Fibroblast of lung (primary cell): Measurements from ENCODE around the gene GATA3. TPM values are rescaled to one million over a fixed set of nuclear protein-coding genes. Genes with fewer than 3 reads are reported as not detected.

Experiments
- DNase-seq, 2 donors: peaks; one replicate each; pipeline versions ENCODE4 v3.0.0 to v3.0.0-alpha.2; 2010; ENCODE audit warnings: low read depth in 2 of 2
- H2AFZ ChIP-seq: 2 replicates; pipeline ENCODE4 v1.5.1; 2012; ENCODE audit warnings: low read length, control low read depth, inconsistent platforms
- H3K27ac ChIP-seq: 2 replicates; pipeline ENCODE4 v1.5.1; 2011; ENCODE audit warnings: low read length, control low read depth; ENCODE audit not compliant: insufficient read depth
- H3K27me3 ChIP-seq: 2 replicates; pipeline ENCODE4 v1.5.1; 2011; ENCODE audit warnings: mild to moderate bottlenecking, low read length; ENCODE audit not compliant: control insufficient read depth, insufficient read depth
- H3K36me3 ChIP-seq: 2 replicates; pipeline ENCODE4 v1.5.1; 2011; ENCODE audit warnings: low read length; ENCODE audit not compliant: control insufficient read depth, insufficient read depth
- H3K4me1 ChIP-seq: 2 replicates; pipeline ENCODE4 v1.5.1; 2011; ENCODE audit warnings: low read length; ENCODE audit not compliant: control insufficient read depth, insufficient read depth; ENCODE audit errors: extremely low read depth
- H3K4me2 ChIP-seq: 2 replicates; pipeline ENCODE4 v1.5.1; 2011; ENCODE audit warnings: low read length, control low read depth; ENCODE audit not compliant: insufficient read depth; ENCODE audit errors: extremely low read depth
- H3K4me3 ChIP-seq, 4 experiments: fragments of 200-600 bp in 1 of 4; sonication (generic) in 1 of 4; replicated peaks in 1 of 4; 2 replicates each; pipeline ENCODE4 v1.5.1; 2011 to 2016; ENCODE audit warnings: low read length in 4 of 4, low read depth in 3 of 4, mild to moderate bottlenecking in 3 of 4, control low read depth in 2 of 4, inconsistent platforms in 1 of 4, mixed read lengths in 1 of 4; ENCODE audit not compliant: insufficient read depth in 1 of 4; ENCODE audit errors: control extremely low read depth in 1 of 4
- H3K79me2 ChIP-seq: 2 replicates; pipeline ENCODE4 v1.5.1; 2012; ENCODE audit warnings: mild to moderate bottlenecking, low read length, inconsistent platforms; ENCODE audit not compliant: control insufficient read depth, insufficient read depth
- H3K9ac ChIP-seq: 2 replicates; pipeline ENCODE4 v1.5.1; 2011; ENCODE audit warnings: mild to moderate bottlenecking, low read length, control low read depth; ENCODE audit not compliant: insufficient read depth
- H3K9me3 ChIP-seq: 2 replicates; pipeline ENCODE4 v1.5.1; 2012; ENCODE audit warnings: low read depth, low read length; ENCODE audit not compliant: control insufficient read depth, insufficient read depth
- H4K20me1 ChIP-seq: 2 replicates; pipeline ENCODE4 v1.5.1; 2011; ENCODE audit warnings: low read length; ENCODE audit not compliant: control insufficient read depth, insufficient read depth; ENCODE audit errors: extremely low read depth
- EZH2 ChIP-seq: IDR thresholded peaks from 2 replicates; pipeline ENCODE4 v1.5.1; 2012; ENCODE audit warnings: low read length, control low read depth, mild to moderate bottlenecking; ENCODE audit errors: missing control alignments
- polyA plus RNA-seq, 2 donors: library from polyadenylated mRNA; depleted of rRNA in 1 of 2; stranded (reverse) in 1 of 2; unstranded in 1 of 2; fragments of >200 nt; gene quantifications; 2 replicates each; pipeline ENCODE4 v1.2.1, GENCODE V29; 2011 to 2012; ENCODE audit warnings: missing spikeins in 1 of 2
- total RNA-seq: library from RNA; depleted of rRNA; stranded (reverse); fragments of >200 nt; gene quantifications from 2 replicates; pipeline ENCODE4 v1.2.1, GENCODE V29; 2014
- TF ChIP-seq, protein P1 (sequence below), 2 donors: IDR thresholded peaks in 1 of 2; conservative IDR thresholded peaks in 1 of 2; 1 replicate in 1 of 2; 2 replicates in 1 of 2; pipeline ENCODE4 v1.5.1; 2011 to 2012; ENCODE audit warnings: low read length in 2 of 2, control low read depth in 1 of 2, inconsistent platforms in 1 of 2, low read depth in 1 of 2, mild to moderate bottlenecking in 1 of 2

The GATA3 gene
- total and polyA plus RNA-seq, 2 donors (not counting 1 experiment from before 2014, with no cell fraction given): not detected

DNA sequence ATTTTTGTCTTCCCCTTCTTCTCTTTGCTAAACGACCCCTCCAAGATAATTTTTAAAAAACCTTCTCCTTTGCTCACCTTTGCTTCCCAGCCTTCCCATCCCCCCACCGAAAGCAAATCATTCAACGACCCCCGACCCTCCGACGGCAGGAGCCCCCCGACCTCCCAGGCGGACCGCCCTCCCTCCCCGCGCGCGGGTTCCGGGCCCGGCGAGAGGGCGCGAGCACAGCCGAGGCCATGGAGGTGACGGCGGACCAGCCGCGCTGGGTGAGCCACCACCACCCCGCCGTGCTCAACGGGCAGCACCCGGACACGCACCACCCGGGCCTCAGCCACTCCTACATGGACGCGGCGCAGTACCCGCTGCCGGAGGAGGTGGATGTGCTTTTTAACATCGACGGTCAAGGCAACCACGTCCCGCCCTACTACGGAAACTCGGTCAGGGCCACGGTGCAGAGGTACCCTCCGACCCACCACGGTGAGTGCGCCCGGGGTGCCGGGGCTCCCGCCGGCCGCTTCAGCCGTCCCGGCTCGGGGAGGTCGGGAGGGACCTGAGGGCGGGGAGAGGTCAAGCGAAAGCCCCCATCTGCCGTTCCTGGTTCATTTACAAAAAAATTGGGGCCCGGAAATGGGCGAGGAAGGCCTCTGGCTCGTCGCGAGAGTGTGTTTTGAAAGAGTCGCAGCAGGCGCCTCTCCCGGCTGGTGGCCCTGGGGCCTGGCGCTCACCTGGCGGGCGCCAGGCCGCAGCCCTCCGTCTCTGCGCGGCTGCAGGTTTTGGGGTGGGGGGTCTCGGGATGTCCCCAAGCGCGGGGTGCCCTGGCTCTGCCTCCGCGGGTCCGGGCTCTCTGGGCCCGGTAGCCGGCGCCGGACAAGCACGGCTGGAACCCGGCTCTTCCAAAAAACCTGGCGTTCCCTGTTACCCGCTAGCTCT, 1.2 kb downstream of the GATA3 start:
- no peaks in the 10 kb centered on the region for H3K79me2 ChIP-seq
- H3K27me3 ChIP-seq: peaks cover 62% of the 10 kb centered on the region
- no peak for DNase-seq
- no peaks in the 10 kb centered on the region for H3K36me3 ChIP-seq
- no peaks in the 10 kb centered on the region for H3K9me3 ChIP-seq
- H3K4me1 ChIP-seq: peaks cover 5% of the 10 kb centered on the region
- H3K4me2 ChIP-seq: no peak overlapping the region
- no peak overlapping the region for H2AFZ ChIP-seq
- H3K27ac ChIP-seq: no peak overlapping the region
- TF ChIP-seq, protein P1, sequence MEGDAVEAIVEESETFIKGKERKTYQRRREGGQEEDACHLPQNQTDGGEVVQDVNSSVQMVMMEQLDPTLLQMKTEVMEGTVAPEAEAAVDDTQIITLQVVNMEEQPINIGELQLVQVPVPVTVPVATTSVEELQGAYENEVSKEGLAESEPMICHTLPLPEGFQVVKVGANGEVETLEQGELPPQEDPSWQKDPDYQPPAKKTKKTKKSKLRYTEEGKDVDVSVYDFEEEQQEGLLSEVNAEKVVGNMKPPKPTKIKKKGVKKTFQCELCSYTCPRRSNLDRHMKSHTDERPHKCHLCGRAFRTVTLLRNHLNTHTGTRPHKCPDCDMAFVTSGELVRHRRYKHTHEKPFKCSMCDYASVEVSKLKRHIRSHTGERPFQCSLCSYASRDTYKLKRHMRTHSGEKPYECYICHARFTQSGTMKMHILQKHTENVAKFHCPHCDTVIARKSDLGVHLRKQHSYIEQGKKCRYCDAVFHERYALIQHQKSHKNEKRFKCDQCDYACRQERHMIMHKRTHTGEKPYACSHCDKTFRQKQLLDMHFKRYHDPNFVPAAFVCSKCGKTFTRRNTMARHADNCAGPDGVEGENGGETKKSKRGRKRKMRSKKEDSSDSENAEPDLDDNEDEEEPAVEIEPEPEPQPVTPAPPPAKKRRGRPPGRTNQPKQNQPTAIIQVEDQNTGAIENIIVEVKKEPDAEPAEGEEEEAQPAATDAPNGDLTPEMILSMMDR (conservative IDR thresholded peaks at IDR 0.05 in 1 of 2, IDR thresholded peaks at IDR 0.05 in 1 of 2; ENCODE audit: low read depth in 1 of 2, low read length in 2 of 2): no peak
- peak; percentile 82 for TF ChIP-seq EZH2
- no peak overlapping the region for H3K9ac ChIP-seq
- no peak overlapping the region for H3K4me3 ChIP-seq
- no peaks in the 10 kb centered on the region for H4K20me1 ChIP-seq

DNA sequence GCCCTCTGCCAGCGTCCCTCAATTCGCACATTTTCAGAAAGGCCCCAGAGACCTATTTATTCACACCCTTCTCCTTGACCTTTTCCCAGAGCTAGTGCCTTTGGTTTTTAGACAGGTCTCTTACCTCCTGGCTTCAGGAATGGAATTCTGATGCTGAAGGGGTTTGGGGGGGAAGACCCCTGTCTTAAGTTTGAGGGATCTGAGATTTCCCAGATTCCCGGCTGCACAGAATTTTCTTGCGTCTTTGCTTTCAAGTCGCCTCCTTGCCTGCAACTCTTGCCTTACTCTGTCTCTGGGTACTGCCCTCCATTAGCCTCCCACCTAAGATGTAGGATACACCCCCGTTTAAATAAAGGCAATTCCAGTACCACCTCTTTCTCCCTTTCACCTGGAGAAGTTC, 1.9 kb downstream of the GATA3 start:
- H3K27me3 ChIP-seq: peaks cover 57% of the 10 kb centered on the region
- no peaks in the 10 kb centered on the region for H3K79me2 ChIP-seq
- H3K9me3 ChIP-seq: no peaks in the 10 kb centered on the region
- H3K4me1 ChIP-seq: peaks cover 5% of the 10 kb centered on the region
- H2AFZ ChIP-seq: no peak overlapping the region
- H3K36me3 ChIP-seq: no peaks in the 10 kb centered on the region
- H3K9ac ChIP-seq: no peak overlapping the region
- no peak for DNase-seq
- no peak overlapping the region for H3K4me2 ChIP-seq
- H3K27ac ChIP-seq: no peak overlapping the region
- no peak for TF ChIP-seq EZH2
- TF ChIP-seq, protein P1 (conservative IDR thresholded peaks at IDR 0.05 in 1 of 2, IDR thresholded peaks at IDR 0.05 in 1 of 2; ENCODE audit: low read depth in 1 of 2, low read length in 2 of 2): no peak
- H4K20me1 ChIP-seq: no peaks in the 10 kb centered on the region
- no peak overlapping the region for H3K4me3 ChIP-seq

DNA sequence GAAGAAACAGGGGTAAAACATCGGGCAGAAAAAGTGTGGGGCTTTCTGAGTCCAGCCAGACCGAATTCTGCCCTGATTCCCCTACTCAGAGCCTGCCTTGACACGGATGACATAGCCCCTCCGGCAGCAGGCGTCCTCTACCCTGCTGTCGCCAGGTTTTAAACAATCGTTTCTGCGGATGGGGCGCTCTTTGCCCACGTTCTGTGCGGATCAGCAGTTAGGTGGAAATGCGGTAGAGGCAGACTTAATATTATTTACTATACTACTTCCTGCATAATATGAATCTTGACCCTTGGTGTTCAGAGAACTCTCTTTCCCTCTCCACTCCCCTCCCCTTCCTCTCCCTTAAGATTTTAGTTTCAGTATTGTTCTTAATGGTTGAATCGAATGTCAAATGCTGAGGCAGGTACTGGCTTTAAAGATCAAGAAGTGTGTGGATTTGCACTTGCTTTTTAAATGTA, 2.4 kb downstream of the GATA3 start:
- Histone ChIP-seq H3K4me3 (no peak overlapping the region), H2AFZ (no peak overlapping the region), H3K36me3 (no peaks in the 10 kb centered on the region), H3K27me3 (peaks cover 55% of the 10 kb centered on the region), H3K9me3 (no peaks in the 10 kb centered on the region), H3K9ac (no peak overlapping the region), H4K20me1 (no peaks in the 10 kb centered on the region), H3K4me2 (no peak overlapping the region), H3K27ac (no peak overlapping the region), H3K79me2 (no peaks in the 10 kb centered on the region), H3K4me1 (peaks cover 5% of the 10 kb centered on the region)
- TF ChIP-seq EZH2: no peak
- TF ChIP-seq, protein P1 (conservative IDR thresholded peaks at IDR 0.05 in 1 of 2, IDR thresholded peaks at IDR 0.05 in 1 of 2; ENCODE audit: low read depth in 1 of 2, low read length in 2 of 2): no peak
- DNase-seq: no peak
